Measurements from ENCODE around the gene PITPNM3.
A peak's percentile ranks its signal among the peaks of the same experiment; 100 is the strongest.

The PITPNM3 gene

GRCh38 chr17:6480303-6480675 lies 76.1 kb downstream of the PITPNM3 start:
- no peak for DNase-seq

- DNase-seq: peak in 1 of 56 donors; percentile 15
These were observed 76.6 kb downstream of the PITPNM3 start for GRCh38 chr17:6479622-6480302.

GRCh38 chr17:6478486-6478885 lies 77.9 kb downstream of the PITPNM3 start:
- DNase-seq: no peak

GRCh38 chr17:6477831-6478383 lies 78.4 kb downstream of the PITPNM3 start:
- DNase-seq: no peak

- peak in 1 of 56 donors; percentile 57 for DNase-seq
These were observed 79.6 kb downstream of the PITPNM3 start for GRCh38 chr17:6476810-6477179.

- no peak for DNase-seq
These were observed 80.1 kb downstream of the PITPNM3 start for GRCh38 chr17:6476076-6476809.

GRCh38 chr17:6475411-6475810 lies 80.9 kb downstream of the PITPNM3 start:
- DNase-seq: peak in 4 of 56 donors; percentile 13 to 45 (median 22)

- peak in 1 of 56 donors; percentile 11 for DNase-seq
These were observed 81.4 kb downstream of the PITPNM3 start for GRCh38 chr17:6474906-6475305.

GRCh38 chr17:6474376-6474775 lies 82.0 kb downstream of the PITPNM3 start:
- DNase-seq: no peak

- DNase-seq: peak in 51 of 56 donors; percentile 7 to 79 (median 51)
These were observed 83.1 kb downstream of the PITPNM3 start for GRCh38 chr17:6473128-6473767.

- no peak for DNase-seq
These were observed 83.8 kb downstream of the PITPNM3 start for GRCh38 chr17:6472517-6472916.

GRCh38 chr17:6471531-6472465 lies 84.6 kb downstream of the PITPNM3 start:
- DNase-seq: no peak

- DNase-seq: peak in 1 of 56 donors; percentile 13
These were observed 85.4 kb downstream of the PITPNM3 start for GRCh38 chr17:6470751-6471521.

GRCh38 chr17:6470146-6470718 lies 86.1 kb downstream of the PITPNM3 start:
- DNase-seq: no peak

- DNase-seq: no peak
These were observed 88.1 kb downstream of the PITPNM3 start for GRCh38 chr17:6468051-6468790.

GRCh38 chr17:6467567-6467966 lies 88.8 kb downstream of the PITPNM3 start:
- no peak for DNase-seq

GRCh38 chr17:6465206-6466003 lies 91.0 kb downstream of the PITPNM3 start:
- no peak for DNase-seq

GRCh38 chr17:6464446-6465041 lies 91.8 kb downstream of the PITPNM3 start:
- no peak for DNase-seq
